ENCODE data around the gene RNF220.

The RNF220 gene

GRCh38 chr1:44678626-44679025 is 273.6 kb downstream of the RNF220 start:
- no peaks in the 10 kb centered on the region for H3K9me3 ChIP-seq (ENCODE audit: control insufficient read depth, insufficient read depth, low read depth, low read length)

DNA sequence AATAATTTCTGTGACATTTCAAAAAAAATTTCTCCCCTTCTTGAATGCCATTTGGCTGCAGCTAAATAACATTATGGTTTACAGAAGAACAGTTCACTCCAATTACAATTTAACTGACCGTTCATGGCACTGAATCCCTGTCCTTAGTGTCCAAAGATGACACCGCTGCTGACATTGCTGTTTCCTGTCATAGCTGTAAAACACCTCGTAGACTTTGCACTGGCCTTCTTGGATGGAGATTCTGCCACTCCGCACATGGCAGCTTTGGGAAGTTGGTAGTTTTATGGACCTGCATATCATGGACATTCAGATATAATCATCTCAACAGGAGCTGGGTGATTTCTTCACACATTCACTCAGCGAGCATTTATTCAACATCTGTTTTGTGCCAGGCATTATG is 274.4 kb downstream of the RNF220 start:
- H3K27ac ChIP-seq (ENCODE audit: extremely low read depth, low read depth, low read length) = no peak overlapping the region
- H3K36me3 ChIP-seq (ENCODE audit: control insufficient read depth in 2 of 2, insufficient read depth in 1 of 2, low read length in 2 of 2) = no peaks in the 10 kb centered on the region
- H3K4me1 ChIP-seq (ENCODE audit: control insufficient read depth, insufficient read depth, low read length) = no peaks in the 10 kb centered on the region
- H3K9me3 ChIP-seq (ENCODE audit: control insufficient read depth, insufficient read depth, low read depth, low read length) = no peaks in the 10 kb centered on the region
- ChIA-PET POLR2A (interaction anchor here (1.0 kb wide), 1 partner anchor 279 kb away, joined by 3 read pairs; no protein-coding TSS in a partner anchor), CTCF (interaction anchor here (1.1 to 2.6 kb wide), 4 partner anchors 17 to 27 kb away, joined by 3 to 7 read pairs (median 3); no protein-coding TSS in a partner anchor)
- no peak overlapping the region for H3K4me3 ChIP-seq (ENCODE audit: low read depth, low read length)
- no peak for TF ChIP-seq ZNF785 (tag by site-specific recombination; IDR thresholded peaks at IDR 0.05)
- TF ChIP-seq ZNF664 (tag by site-specific recombination; IDR thresholded peaks at IDR 0.05) = 0 out of 2 replicates have a peak, but pooled peaks have one; percentile 12
- TF ChIP-seq ZNF155 (tag by site-specific recombination; IDR thresholded peaks at IDR 0.05) = no peak

More at GRCh38 chr1:44678626-44679025, 273.6 kb downstream of the RNF220 start:
- no peaks in the 10 kb centered on the region for H3K4me1 ChIP-seq (ENCODE audit: control insufficient read depth, insufficient read depth, low read length)
- no peaks in the 10 kb centered on the region for H3K36me3 ChIP-seq (ENCODE audit: control insufficient read depth in 2 of 2, insufficient read depth in 1 of 2, low read length in 2 of 2)
- no peak for TF ChIP-seq ZNF112 (tag by site-specific recombination; IDR thresholded peaks at IDR 0.05)
- TF ChIP-seq ZNF48 (tag by site-specific recombination; IDR thresholded peaks at IDR 0.05) = no peak
- no peak for TF ChIP-seq ZNF837 (tag by site-specific recombination; IDR thresholded peaks at IDR 0.05)
- TF ChIP-seq SP2 (tag by site-specific recombination; IDR thresholded peaks at IDR 0.05) = no peak
- CTCF ChIA-PET = interaction anchor here (1.1 to 1.2 kb wide), 3 partner anchors 16 to 24 kb away, joined by 3 read pairs; no protein-coding TSS in a partner anchor
- no peak overlapping the region for H3K27ac ChIP-seq (ENCODE audit: extremely low read depth, low read depth, low read length)
- POLR2A ChIA-PET = no interaction called here
- H3K4me3 ChIP-seq (ENCODE audit: low read depth, low read length) = no peak overlapping the region

- Histone ChIP-seq H3K9me3 (ENCODE audit: control insufficient read depth, insufficient read depth, low read depth, low read length) (no peaks in the 10 kb centered on the region), H3K36me3 (ENCODE audit: control insufficient read depth in 2 of 2, insufficient read depth in 1 of 2, low read length in 2 of 2) (no peaks in the 10 kb centered on the region), H3K4me3 (ENCODE audit: low read depth, low read length) (no peak overlapping the region), H3K27ac (ENCODE audit: extremely low read depth, low read depth, low read length) (no peak overlapping the region), H3K4me1 (ENCODE audit: control insufficient read depth, insufficient read depth, low read length) (no peaks in the 10 kb centered on the region)
- CTCF ChIA-PET = interaction anchor here (0.6 to 1.3 kb wide), 5 partner anchors 11 to 281 kb away, joined by 3 read pairs; partner anchors contain the start of gene RNU5D-1
- POLR2A ChIA-PET = interaction anchor here (0.6 kb wide), 1 partner anchor 601 kb away, joined by 10 read pairs; no protein-coding TSS in a partner anchor
- 0 out of 2 replicates have a peak, but pooled peaks have one; percentile 36 for TF ChIP-seq ZNF121 (tag by site-specific recombination; IDR thresholded peaks at IDR 0.05)
- no peak for TF ChIP-seq KLF17 (tag by site-specific recombination; IDR thresholded peaks at IDR 0.05)
- TF ChIP-seq ZBTB20 (tag by site-specific recombination; IDR thresholded peaks at IDR 0.05) = peak; percentile 51
Measured at GRCh38 chr1:44681905-44682882, 277.1 kb downstream of the RNF220 start.

DNA sequence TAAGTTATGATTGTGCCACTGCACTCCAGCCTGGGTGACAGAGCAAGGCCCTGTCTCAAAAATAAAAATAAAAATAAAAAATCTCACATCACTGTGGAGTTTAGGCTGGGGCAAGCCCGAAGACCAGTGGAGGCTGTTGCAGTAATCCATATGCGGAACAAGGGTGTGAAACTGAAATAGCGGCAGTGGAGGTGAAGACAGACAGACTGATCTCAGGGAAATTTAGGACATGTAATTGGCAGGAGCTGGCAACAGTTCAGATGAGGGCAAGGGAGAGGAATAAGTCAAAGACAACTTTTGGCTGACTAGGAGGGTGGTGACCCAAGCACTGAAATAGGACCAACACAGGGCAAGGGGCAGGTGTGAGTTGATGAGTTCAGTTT is 277.8 kb downstream of the RNF220 start:
- ChIA-PET POLR2A (no interaction called here), CTCF (interaction anchor here (0.5 to 1.3 kb wide), 3 partner anchors 25 to 112 kb away, joined by 3 read pairs; no protein-coding TSS in a partner anchor)
- Histone ChIP-seq H3K36me3 (ENCODE audit: control insufficient read depth in 2 of 2, insufficient read depth in 1 of 2, low read length in 2 of 2) (no peaks in the 10 kb centered on the region), H3K4me3 (ENCODE audit: low read depth, low read length) (no peak overlapping the region), H3K4me1 (ENCODE audit: control insufficient read depth, insufficient read depth, low read length) (no peaks in the 10 kb centered on the region), H3K27ac (ENCODE audit: extremely low read depth, low read depth, low read length) (no peak overlapping the region), H3K9me3 (ENCODE audit: control insufficient read depth, insufficient read depth, low read depth, low read length) (no peaks in the 10 kb centered on the region)
- TF ChIP-seq ZNF138 (tag by site-specific recombination; IDR thresholded peaks at IDR 0.05; ENCODE audit: borderline replicate concordance) = no peak

DNA sequence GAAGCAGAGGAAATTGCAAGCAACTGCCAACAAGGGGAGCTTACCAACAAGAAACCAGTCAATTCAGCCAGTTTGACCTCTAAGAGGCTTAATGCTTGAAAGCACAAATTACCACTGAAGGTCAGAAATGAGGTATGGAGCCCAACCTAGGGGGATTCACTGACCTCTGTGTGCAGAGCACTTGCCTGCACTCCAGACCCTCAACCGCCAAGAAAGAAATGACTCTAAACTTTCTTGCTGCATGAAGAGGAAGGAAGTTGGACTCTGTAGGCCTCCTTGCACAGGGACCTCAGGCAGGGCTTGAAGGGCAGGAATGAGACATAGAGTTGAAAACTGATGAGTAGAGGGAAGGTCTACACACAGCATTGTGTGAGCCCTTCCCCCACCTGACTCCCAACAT is 279.5 kb downstream of the RNF220 start:
- H3K36me3 ChIP-seq (ENCODE audit: control insufficient read depth in 2 of 2, insufficient read depth in 1 of 2, low read length in 2 of 2) = no peaks in the 10 kb centered on the region
- H3K4me1 ChIP-seq (ENCODE audit: control insufficient read depth, insufficient read depth, low read length) = no peaks in the 10 kb centered on the region
- no peak overlapping the region for H3K4me3 ChIP-seq (ENCODE audit: low read depth, low read length)
- H3K9me3 ChIP-seq (ENCODE audit: control insufficient read depth, insufficient read depth, low read depth, low read length) = no peaks in the 10 kb centered on the region
- H3K27ac ChIP-seq (ENCODE audit: extremely low read depth, low read depth, low read length) = no peak overlapping the region
- CTCF ChIA-PET = interaction anchor here (0.7 to 0.9 kb wide), 2 partner anchors 11 to 32 kb away, joined by 3 to 4 read pairs; partner anchors contain the start of gene TMEM53
- POLR2A ChIA-PET = no interaction called here
- TF ChIP-seq OVOL3 (tag by site-specific recombination; IDR thresholded peaks at IDR 0.05) (no peak), TRIM28 (IDR thresholded peaks at IDR 0.05; ENCODE audit: borderline replicate concordance, low read length) (no peak), ZNF416 (tag by site-specific recombination; IDR thresholded peaks at IDR 0.05) (no peak), ZNF239 (tag by site-specific recombination; IDR thresholded peaks at IDR 0.05) (no peak), ZNF670 (tag by site-specific recombination; IDR thresholded peaks at IDR 0.05; ENCODE audit: low read depth) (no peak), ZBTB10 (tag by site-specific recombination; IDR thresholded peaks at IDR 0.05) (no peak), FEZF1 (tag by site-specific recombination; IDR thresholded peaks at IDR 0.05) (no peak), ZNF501 (tag by site-specific recombination; IDR thresholded peaks at IDR 0.05) (no peak), ZNF48 (tag by site-specific recombination; IDR thresholded peaks at IDR 0.05) (no peak), GFI1B (tag by site-specific recombination; IDR thresholded peaks at IDR 0.05) (no peak), ZNF76 (tag by site-specific recombination; IDR thresholded peaks at IDR 0.05; ENCODE audit: borderline replicate concordance, low read depth) (no peak)
